Melanocyte of skin (primary cell): ENCODE results near the gene LANCL2. TPM values are rescaled to one million over a fixed set of nuclear protein-coding genes. Genes with fewer than 3 reads are reported as not detected.

Experiments used
- total RNA-seq, 2 donors: library from RNA; depleted of rRNA; stranded (reverse); fragments of >200 nt; gene quantifications; 2 replicates each; pipeline ENCODE4 v1.2.3, GENCODE V29; 2012

LANCL2 gene, protein sequence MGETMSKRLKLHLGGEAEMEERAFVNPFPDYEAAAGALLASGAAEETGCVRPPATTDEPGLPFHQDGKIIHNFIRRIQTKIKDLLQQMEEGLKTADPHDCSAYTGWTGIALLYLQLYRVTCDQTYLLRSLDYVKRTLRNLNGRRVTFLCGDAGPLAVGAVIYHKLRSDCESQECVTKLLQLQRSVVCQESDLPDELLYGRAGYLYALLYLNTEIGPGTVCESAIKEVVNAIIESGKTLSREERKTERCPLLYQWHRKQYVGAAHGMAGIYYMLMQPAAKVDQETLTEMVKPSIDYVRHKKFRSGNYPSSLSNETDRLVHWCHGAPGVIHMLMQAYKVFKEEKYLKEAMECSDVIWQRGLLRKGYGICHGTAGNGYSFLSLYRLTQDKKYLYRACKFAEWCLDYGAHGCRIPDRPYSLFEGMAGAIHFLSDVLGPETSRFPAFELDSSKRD
- 10 to 100 TPM in 1 of 2 donors, 1 to 10 TPM in 1; 9.7 to 20.6 TPM for total RNA-seq

DNA sequence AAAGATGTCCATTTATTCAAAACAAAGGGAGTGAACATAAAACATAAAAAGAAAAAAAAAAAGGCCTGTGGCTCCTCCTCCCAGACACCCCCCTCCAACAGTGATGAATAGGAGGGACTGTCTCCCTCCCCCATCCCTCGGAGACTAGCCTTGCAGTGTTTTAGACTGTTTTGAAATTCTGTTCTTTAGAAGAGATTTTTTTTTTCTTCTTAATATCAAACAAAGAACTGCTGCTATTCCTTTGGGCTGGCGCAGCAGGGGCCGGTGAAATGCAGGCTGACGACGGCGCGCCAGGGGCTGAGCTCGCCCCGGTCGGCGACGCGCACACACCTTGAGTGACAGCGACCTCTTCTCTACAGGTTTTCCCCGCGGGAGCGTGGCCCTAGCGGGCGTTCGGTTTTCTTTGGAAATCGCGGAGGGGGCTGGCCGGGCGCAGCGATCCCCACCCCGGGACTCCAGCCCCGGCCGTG is at the start of gene LANCL2:
LANCL2 (plus strand) TSS at position 133 of the 470 bp plus-strand sequence. CDS start 689 bp downstream, outside the sequence.

Other genes with a start within 250 kb of the LANCL2 start
- gene VOPP1, start 207.2 kb downstream of the LANCL2 start, total RNA-seq: 10 to 100 TPM; 17.9 to 22.6 TPM